Measurements from ENCODE around the gene RSPH9.

RSPH9 gene
- 0 to 0.05 reads per million in 2 donors for total RNA-seq

- no peak for DNase-seq
Measured at GRCh38 chr6:43644940-43645612, at the start of gene RSPH9. RSPH9 (plus strand) TSS chr6:43645036; CDS start chr6:43645099, 63 bp downstream.

GRCh38 chr6:43600595-43600994, 44.2 kb upstream of the RSPH9 start:
- no peak for DNase-seq

GRCh38 chr6:43604174-43604573, 40.7 kb upstream of the RSPH9 start:
- no peak for DNase-seq

- no peak for DNase-seq
Measured at GRCh38 chr6:43606019-43606418, 38.8 kb upstream of the RSPH9 start.

GRCh38 chr6:43608310-43608763, 36.5 kb upstream of the RSPH9 start:
- no peak for DNase-seq

- DNase-seq = no peak
Measured at GRCh38 chr6:43608807-43609206, 36.0 kb upstream of the RSPH9 start.

GRCh38 chr6:43609402-43609801, 35.4 kb upstream of the RSPH9 start:
- no peak for DNase-seq

GRCh38 chr6:43610431-43610830, 34.4 kb upstream of the RSPH9 start:
- DNase-seq = no peak

- DNase-seq = no peak
Measured at GRCh38 chr6:43613721-43614395, 31.0 kb upstream of the RSPH9 start.

- DNase-seq = no peak
Measured at GRCh38 chr6:43614396-43614730, 30.5 kb upstream of the RSPH9 start.

- DNase-seq = no peak
Measured at GRCh38 chr6:43616725-43617472, 27.9 kb upstream of the RSPH9 start.

GRCh38 chr6:43621078-43621835, 23.6 kb upstream of the RSPH9 start:
- DNase-seq = no peak

GRCh38 chr6:43621836-43622180, 23.0 kb upstream of the RSPH9 start:
- DNase-seq = no peak

- no peak for DNase-seq
Measured at GRCh38 chr6:43622541-43622940, 22.3 kb upstream of the RSPH9 start.

GRCh38 chr6:43623880-43624785, 20.7 kb upstream of the RSPH9 start:
- DNase-seq = no peak

GRCh38 chr6:43624786-43625288, 20.0 kb upstream of the RSPH9 start:
- DNase-seq = no peak

GRCh38 chr6:43625393-43625992, 19.3 kb upstream of the RSPH9 start:
- DNase-seq = no peak

GRCh38 chr6:43627008-43627825, 17.6 kb upstream of the RSPH9 start:
- no peak for DNase-seq

GRCh38 chr6:43628393-43629103, 16.3 kb upstream of the RSPH9 start:
- no peak for DNase-seq

- DNase-seq = peak; percentile 90
Measured at GRCh38 chr6:43629104-43629504, 15.7 kb upstream of the RSPH9 start, which contains the start of gene GTPBP2. GTPBP2 (minus strand) TSS chr6:43629264; CDS start chr6:43629162, 102 bp downstream.
